NCI-H2196 treated with DMSO at 0.1 percent for 48 hours (cell line): Measurements from ENCODE around the gene ZNF346.
A peak's percentile ranks its signal among the peaks of the same experiment; 100 is the strongest.

Experiments used
- DNase-seq: peaks from one replicate; lab custom pipeline; 2025; ENCODE audit not compliant: unreplicated experiment; lab: John Stamatoyannopoulos, UW

The ZNF346 gene

GRCh38 chr5:177093803-177094202 lies 71.3 kb downstream of the ZNF346 start:
- no peak for DNase-seq

GRCh38 chr5:177094224-177095087 lies 72.0 kb downstream of the ZNF346 start:
- DNase-seq: no peak

GRCh38 chr5:177095088-177095669 lies 72.7 kb downstream of the ZNF346 start:
- DNase-seq: no peak

GRCh38 chr5:177096162-177097015 lies 73.9 kb downstream of the ZNF346 start:
- no peak for DNase-seq

GRCh38 chr5:177097016-177097985 lies 74.8 kb downstream of the ZNF346 start:
- DNase-seq: no peak

GRCh38 chr5:177098120-177098469 lies 75.6 kb downstream of the ZNF346 start:
- no peak for DNase-seq

GRCh38 chr5:177098470-177099141 lies 76.1 kb downstream of the ZNF346 start:
- no peak for DNase-seq

GRCh38 chr5:177099422-177100093 lies 77.1 kb downstream of the ZNF346 start:
- DNase-seq: no peak

- DNase-seq: no peak
Observed at GRCh38 chr5:177100714-177101121, 78.2 kb downstream of the ZNF346 start.

- DNase-seq: no peak
Observed at GRCh38 chr5:177103523-177104253, 81.2 kb downstream of the ZNF346 start.

- DNase-seq: no peak
Observed at GRCh38 chr5:177105691-177106476, 83.4 kb downstream of the ZNF346 start.

- no peak for DNase-seq
Observed at GRCh38 chr5:177107159-177107558, 84.7 kb downstream of the ZNF346 start.

GRCh38 chr5:177109810-177110209 lies 87.3 kb downstream of the ZNF346 start:
- no peak for DNase-seq

GRCh38 chr5:177111720-177112394 lies 89.4 kb downstream of the ZNF346 start:
- DNase-seq: no peak

- no peak for DNase-seq
Observed at GRCh38 chr5:177112589-177113220, 90.2 kb downstream of the ZNF346 start.

- DNase-seq: peak; percentile 49
Observed at GRCh38 chr5:177113566-177114424, 91.3 kb downstream of the ZNF346 start.
